ENCODE data around the gene MARS1.
"Not testable (repeated sequence)": the region's sequence is repeated elsewhere in the genome, so short reads cannot be mapped to it uniquely, and the experiment has no call there.

The MARS1 gene

DNA sequence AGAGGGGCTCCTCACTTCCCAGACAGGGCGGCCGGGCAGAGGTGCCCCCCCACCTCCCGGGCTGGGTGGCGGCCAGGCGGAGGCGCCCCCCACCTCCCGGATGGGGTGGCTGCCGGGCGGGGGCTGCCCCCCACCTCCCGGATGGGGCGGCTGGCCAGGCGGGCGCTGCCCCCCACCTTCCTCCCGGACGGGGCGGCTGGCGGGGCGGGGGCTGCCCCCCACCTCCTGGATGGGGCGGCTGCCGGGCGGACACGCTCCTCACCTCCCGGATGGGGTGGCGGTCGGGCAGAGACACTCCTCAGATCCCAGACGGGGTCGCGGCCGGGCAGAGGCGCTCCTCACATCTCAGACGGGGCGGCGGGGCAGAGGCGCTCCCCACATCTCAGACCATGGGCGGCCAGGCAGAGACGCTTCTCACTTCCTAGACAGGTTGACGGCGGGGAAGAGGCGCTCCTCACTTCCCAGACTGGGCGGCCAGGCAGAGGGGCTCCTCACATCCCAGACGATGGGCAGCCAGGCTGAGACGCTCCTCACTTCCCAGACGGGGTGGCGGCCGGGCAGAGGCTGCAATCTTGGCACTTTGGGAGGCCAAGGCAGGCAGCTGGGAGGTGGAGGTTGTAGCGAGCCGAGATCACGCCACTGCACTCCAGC, 7.3 kb downstream of the MARS1 start:
- DNase-seq (ENCODE audit: low spot score) = not testable (repeated sequence)

DNA sequence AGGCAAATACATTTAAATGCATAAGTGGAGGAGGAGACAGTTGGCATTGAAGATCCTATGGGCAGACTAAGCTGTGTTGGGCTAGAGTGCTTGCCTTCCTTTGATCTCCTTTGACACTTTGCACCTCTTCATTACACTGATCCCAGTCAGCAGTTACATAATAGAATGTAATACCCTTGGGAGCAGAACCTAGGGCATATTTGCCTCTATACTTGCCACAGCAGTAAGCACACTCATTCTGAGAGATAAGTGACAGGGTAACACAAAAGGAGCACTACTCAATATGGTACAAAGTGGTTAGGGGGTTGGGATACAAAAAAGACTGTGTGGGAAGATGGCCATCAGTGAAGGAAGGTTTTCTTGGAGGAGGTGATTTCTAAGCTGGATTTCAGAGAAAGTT, 9.0 kb downstream of the MARS1 start:
- DNase-seq (ENCODE audit: low spot score) = no peak

DNA sequence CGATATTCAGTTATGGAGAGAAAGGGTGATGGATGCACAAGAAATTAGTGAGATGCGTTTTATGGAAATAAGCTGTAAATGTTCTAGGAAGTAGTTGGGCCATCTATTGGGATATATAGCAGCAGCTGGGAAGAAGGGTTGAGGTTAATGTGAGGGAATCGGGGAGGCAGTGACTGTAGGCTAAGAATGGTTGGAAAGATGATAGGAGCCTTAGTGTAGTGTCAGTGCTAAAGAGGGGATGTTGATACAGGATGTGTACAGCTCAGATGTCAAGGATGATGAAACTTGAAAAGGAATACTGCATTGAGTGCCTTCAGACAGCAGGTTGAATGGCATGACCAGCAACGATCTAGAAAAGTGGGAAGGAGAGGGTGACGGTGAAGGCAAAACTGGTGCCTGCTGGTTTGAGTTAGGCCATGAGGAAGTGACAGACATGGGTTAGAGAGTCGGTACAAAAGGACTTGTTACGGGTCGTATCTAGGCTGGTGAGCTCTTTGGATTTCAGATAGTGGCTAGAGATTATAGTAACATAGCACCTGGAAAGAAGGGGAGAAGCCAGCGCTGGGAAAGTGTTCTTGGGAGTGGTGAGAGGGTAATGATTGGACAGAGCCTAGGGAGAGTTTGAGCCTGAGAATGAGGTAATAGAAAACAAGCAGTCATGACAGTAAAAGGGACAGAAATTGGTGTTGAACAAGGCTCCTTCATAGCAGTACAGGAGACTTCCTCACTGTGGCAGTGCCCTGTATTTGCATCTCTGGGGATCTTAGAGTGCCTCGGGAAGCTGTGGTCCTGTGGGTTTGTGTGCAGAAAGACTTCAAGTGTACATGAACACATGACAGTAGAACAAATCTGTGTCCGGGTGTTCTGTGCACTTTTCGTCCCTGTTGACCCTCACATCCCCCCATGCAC, 9.6 kb downstream of the MARS1 start:
- DNase-seq (ENCODE audit: low spot score) = no peak

DNA sequence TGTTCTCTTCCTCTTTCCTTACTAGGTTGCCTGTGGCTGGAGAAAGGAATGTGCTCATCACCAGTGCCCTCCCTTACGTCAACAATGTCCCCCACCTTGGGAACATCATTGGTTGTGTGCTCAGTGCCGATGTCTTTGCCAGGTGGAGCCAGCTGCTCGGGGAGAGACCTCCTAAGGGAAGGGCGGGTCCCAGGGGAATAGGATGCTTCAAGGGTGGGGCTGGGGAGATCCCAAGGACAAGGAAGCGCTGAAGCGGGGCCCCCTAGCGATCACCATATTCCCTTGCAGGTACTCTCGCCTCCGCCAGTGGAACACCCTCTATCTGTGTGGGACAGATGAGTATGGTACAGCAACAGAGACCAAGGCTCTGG, 10.2 kb downstream of the MARS1 start:
- no peak for DNase-seq (ENCODE audit: low spot score)

DNA sequence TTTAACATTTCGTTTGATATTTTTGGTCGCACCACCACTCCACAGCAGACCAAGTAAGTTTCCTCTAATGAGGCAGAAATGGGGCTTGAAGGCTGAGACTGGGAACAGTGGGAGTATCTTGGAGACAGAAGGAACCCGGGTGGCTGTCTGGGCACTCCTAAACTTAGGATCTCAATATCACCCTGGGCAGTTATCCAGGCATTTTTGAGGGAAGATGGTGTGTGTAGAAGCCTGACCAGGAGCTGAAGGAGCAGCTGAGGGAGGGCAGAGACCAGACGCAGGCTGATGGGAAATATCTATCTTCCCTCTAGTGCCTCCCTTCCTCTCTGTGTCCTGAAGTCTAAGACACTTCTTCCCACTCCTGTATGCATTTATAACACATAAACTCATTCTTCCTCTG, 10.7 kb downstream of the MARS1 start:
- no peak for DNase-seq (ENCODE audit: low spot score)

GRCh38 chr12:57500213-57500612, 12.3 kb downstream of the MARS1 start:
- DNase-seq (ENCODE audit: low spot score) = no peak

DNA sequence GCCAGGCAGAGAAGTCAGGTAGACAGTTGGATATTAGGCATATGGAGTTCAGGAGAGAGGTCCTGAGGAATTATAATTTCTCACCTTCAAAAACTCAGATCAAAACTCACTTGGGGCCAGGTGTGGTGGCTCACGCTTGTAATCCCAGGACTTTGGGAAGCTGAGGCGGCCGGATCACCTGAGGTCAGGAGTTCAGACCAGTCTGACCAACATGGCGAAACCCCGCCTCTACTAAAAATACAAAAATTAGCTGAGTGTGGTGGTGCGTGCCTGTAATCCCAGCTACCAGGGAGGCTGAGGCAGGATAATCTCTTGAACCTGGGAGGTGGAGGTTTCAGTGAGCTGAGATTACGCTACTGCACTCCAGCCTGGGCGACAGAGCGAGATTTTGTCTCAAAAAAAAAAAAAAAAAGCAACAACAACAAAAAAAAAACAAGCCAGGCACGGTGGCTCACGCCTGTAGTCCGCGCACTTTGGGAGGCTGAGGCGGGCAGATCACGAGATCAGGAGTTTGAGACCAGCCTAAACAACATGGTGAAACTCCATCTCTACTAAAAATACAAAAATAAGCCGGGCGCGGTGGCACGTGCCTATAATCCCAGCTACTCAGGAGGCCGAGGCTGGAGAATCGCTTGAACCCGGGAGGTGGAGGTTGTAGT, 14.6 kb downstream of the MARS1 start:
- not testable (repeated sequence) for DNase-seq (ENCODE audit: low spot score)

DNA sequence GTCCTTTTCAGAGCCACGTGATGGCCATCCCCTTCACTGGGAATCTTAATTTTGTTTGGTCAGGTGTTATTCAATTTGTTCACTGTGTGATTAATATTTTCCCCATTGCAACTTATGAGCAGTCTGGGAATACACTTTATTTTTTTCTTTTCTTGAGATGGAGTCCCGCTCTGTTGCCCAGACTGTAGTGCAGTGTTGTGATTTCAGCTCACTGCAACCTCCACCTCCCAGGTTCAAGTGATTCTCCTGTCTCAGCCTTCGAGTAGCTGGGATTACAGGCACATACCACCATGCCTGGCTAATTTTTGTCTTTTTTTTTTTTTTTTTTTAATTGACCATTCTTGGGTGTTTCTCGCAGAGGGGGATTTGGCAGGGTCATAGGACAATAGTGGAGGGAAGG, 18.7 kb downstream of the MARS1 start:
- not testable (repeated sequence) for DNase-seq (ENCODE audit: low spot score)

DNA sequence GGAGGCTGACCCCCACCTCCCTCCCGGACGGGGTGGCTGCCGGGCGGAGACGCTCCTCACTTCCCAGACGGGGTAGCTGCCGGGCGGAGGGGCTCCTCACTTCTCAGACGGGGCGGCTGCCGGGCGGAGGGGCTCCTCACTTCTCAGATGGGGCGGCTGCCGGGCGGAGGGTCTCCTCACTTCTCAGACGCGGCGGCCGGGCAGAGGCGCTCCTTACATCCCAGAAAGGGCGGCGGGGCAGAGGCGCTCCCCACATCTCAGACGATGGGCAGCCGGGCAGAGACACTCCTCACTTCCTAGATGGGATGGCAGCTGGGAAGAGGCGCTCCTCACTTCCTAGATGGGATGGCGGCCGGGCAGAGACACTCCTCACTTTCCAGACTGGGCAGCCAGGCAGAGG, 19.9 kb downstream of the MARS1 start:
- DNase-seq (ENCODE audit: low spot score) = not testable (repeated sequence)

DNA sequence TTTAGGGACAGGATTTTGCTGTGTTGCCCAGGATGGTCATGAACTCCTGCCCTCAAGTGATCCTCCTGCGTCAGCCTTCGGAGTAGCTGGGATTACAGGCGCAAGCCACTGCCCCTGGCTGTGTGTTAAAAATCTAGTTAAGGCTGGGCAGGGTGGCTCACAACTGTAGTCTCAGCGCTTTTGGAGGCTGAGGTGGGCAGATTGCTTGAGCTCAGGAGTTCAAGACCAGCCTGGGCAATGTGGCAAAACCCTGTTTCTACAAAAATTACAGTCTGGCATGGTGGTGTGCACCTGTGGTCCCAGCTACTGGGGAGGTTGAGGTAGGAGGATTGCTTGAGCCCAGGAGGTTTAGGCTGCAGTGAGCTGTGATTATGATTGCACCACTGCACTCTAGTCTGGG, 23.3 kb downstream of the MARS1 start:
- DNase-seq (ENCODE audit: low spot score) = no peak

- no peak for DNase-seq (ENCODE audit: low spot score)
Observed at GRCh38 chr12:57511588-57512325, 23.9 kb downstream of the MARS1 start.

DNA sequence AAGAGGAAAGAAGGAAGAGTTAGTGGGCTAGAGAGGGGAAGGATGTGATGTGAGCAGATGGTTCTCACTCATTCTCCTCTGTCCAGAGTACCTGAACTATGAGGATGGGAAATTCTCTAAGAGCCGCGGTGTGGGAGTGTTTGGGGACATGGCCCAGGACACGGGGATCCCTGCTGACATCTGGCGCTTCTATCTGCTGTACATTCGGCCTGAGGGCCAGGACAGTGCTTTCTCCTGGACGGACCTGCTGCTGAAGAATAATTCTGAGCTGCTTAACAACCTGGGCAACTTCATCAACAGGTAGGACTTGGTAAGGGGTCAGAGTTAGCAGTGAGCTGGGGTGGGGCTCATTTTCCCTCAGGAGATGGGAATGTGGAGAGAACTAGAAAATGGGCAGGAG, 24.8 kb downstream of the MARS1 start:
- no peak for DNase-seq (ENCODE audit: low spot score)

DNA sequence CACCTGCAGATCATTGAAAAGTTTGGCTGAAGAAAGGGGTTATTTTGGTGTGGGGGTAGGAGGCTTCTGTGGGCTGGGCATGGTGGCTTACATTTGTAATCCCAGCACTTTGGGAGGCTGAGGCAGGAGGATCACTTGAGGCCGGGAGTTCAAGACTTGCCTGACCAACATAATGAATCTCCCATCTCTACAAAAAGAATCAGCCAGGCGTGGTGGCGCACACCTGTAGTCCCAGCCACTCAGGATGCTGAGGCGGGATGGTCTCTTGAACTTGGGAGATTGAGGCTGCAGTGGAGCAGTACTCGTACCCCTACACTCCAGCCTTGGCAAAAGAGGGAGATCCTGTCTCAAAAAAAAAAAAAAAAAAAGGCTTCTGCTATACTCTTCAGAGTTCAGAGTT, 25.4 kb downstream of the MARS1 start:
- no peak for DNase-seq (ENCODE audit: low spot score)

GRCh38 chr12:57513677-57514076, 25.8 kb downstream of the MARS1 start:
- not testable (repeated sequence) for DNase-seq (ENCODE audit: low spot score)

- not testable (repeated sequence) for DNase-seq (ENCODE audit: low spot score)
Observed at GRCh38 chr12:57514246-57514645, 26.4 kb downstream of the MARS1 start.

DNA sequence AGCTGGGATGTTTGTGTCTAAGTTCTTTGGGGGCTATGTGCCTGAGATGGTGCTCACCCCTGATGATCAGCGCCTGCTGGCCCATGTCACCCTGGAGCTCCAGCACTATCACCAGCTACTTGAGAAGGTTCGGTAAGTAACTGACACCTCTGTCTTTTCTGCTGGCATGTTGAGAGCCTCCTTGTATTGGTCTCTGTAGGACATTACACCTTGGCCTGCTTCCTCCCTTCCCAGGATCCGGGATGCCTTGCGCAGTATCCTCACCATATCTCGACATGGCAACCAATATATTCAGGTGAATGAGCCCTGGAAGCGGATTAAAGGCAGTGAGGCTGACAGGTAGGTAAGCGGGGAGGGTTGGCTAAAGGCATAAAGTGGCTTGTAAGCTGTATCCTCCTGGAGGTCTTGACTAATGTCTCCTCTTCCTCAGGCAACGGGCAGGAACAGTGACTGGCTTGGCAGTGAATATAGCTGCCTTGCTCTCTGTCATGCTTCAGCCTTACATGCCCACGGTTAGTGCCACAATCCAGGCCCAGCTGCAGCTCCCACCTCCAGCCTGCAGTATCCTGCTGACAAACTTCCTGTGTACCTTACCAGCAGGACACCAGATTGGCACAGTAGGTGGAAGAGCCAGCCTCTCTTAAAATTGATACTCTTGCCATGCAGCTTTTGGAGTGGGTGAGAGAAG, 27.0 kb downstream of the MARS1 start:
- no peak for DNase-seq (ENCODE audit: low spot score)

DNA sequence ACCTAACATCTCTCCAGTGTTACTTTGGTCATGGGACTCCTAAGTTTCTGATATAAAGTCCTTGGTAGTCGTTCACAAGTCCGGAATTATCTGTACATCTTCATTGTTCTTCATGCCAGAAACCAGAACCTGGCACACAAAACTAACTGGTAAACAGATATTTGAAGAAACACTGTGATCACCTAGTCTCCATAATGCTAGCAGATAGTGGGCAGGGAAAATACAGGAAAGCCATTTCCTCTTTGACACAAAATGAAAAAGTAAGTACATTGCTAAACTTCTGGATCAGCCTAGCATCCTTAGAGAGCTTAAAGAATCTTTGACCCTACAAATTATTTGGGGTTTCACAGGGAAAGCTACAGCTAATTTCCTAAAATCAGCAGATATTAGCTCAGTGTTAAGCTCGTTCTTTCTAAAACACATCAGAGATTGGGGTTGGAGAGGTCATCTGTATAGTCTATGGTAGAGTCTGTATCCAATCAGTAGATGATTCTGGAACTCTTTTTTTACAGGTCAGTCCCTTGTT, 27.6 kb downstream of the MARS1 start:
- DNase-seq (ENCODE audit: low spot score) = no peak

DNA sequence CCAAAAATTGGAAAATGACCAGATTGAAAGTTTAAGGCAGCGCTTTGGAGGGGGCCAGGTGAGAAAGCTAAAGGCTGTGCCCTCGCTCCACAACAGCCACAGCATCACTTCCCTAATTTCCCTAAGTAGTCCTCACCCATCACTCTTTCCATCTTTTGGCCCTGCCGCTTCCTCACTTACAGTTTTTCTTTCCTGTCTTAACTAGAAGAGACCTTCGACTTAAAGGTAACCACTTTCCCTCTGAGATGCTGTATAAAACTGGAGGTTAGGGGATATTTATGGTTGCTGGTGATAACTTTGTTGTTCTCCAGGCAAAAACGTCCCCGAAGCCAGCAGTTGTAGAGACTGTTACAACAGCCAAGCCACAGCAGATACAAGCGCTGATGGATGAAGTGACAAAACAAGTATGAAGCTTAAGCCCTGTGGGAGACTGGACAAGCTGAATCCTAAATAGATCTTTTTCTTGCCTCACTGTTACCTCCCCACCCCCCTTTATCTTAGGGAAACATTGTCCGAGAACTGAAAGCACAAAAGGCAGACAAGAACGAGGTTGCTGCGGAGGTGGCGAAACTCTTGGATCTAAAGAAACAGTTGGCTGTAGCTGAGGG, 28.2 kb downstream of the MARS1 start:
- DNase-seq (ENCODE audit: low spot score) = no peak

DNA sequence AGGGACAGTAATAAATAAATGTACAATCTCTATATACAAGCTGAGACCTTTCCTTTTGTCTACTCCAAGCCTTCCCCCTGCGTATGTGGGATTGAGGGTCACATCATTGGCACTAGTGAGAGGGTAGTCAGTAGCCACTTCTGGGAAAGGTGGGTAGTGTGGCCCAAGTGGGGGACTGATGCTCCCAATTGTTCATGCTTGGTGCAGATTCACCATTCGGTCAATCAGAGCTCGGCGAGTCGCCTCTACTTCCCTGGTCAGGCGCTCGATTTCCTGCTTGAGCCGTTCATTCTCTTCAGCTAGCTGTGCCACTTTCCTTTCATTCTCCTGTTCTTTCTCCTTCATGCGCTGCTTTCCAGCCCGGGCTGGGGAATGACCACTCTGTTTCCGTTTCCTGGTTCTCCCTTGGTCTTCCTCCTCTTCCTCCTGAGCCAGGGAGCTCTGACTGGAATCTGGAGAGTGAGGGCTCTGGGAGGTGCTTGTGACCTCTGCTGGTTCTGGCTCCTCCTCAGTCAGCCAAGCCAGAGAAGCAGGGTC, 28.8 kb downstream of the MARS1 start:
- no peak for DNase-seq (ENCODE audit: low spot score)

DNA sequence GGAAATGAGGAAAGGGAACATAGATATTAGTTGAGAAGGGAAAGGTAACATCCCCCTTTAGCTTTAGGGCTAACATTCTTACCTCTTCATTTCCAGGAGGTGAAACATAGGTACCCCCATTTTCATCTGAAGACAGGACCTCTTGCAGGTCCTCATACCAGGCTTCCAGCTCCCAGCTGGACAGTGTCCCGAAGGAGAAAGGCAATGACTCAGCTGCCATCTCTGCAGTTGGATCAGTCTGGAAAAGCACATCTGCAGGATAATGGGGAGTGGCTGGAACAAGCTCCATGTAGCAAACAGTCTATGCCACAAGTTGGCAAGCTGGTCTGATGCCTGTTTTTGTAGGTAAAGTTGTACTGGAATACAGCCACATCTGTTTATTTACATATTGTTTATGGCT, 29.3 kb downstream of the MARS1 start:
- DNase-seq (ENCODE audit: low spot score) = no peak

DNA sequence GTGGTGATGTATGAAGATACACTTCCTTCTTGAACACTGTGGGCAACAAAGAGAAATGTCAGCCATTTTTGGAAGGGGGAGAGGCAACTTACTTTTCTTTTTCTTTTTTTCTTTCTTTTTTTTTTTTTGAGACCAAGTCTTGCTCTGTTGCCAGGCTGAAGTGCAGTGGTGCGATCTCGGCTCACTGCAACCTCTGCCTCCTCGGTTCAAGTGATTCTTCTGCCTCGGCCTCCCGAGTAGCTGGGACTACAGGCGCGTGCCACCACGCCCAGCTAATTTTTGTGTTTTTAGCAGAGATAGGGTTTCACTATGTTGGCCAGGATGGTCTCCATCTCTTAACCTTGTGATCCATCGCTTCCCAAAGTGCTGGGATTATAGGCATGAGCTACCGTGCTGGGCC, 29.9 kb downstream of the MARS1 start:
- not testable (repeated sequence) for DNase-seq (ENCODE audit: low spot score)

Measured in CD4-positive, alpha-beta T cell treated with Interleukin-6 at 100 ng/mL for 8 hours (primary cell).